Activated naive CD4-positive, alpha-beta T cell treated with Interleukin-2 at 50 U/mL for 16 hours (primary cell): Measurements from ENCODE around the gene CERS5.
"Not testable (repeated sequence)": the region's sequence is repeated elsewhere in the genome, so short reads cannot be mapped to it uniquely, and the experiment has no call there.

ENCODE experiments used
- DNase-seq: peaks from one replicate; pipeline ENCODE4 v3.0.0-alpha.2; 2020

CERS5 gene

GRCh38 chr12:50186681-50187080 is 19.5 kb upstream of the CERS5 start:
- no peak for DNase-seq

GRCh38 chr12:50185970-50186663 is 18.9 kb upstream of the CERS5 start:
- DNase-seq: no peak

- DNase-seq: no peak
These were observed 18.2 kb upstream of the CERS5 start for GRCh38 chr12:50185301-50185895.

GRCh38 chr12:50184261-50184660 is 17.1 kb upstream of the CERS5 start:
- no peak for DNase-seq

- DNase-seq: no peak
These were observed 15.3 kb upstream of the CERS5 start for GRCh38 chr12:50182461-50182860.

GRCh38 chr12:50181691-50182090 is 14.5 kb upstream of the CERS5 start:
- DNase-seq: no peak

- no peak for DNase-seq
These were observed 8.5 kb upstream of the CERS5 start for GRCh38 chr12:50175716-50176026.

- no peak for DNase-seq
These were observed 8.0 kb upstream of the CERS5 start for GRCh38 chr12:50174971-50175715.

- peak; percentile 66 for DNase-seq
These were observed 445 bp downstream of the CERS5 start for GRCh38 chr12:50166799-50167048.

GRCh38 chr12:50164963-50165362 is 2.2 kb downstream of the CERS5 start:
- no peak for DNase-seq

- no peak for DNase-seq
These were observed 4.9 kb downstream of the CERS5 start for GRCh38 chr12:50162230-50162629.

GRCh38 chr12:50160643-50161042 is 6.5 kb downstream of the CERS5 start:
- DNase-seq: no peak

GRCh38 chr12:50157259-50157658 is 9.9 kb downstream of the CERS5 start:
- no peak for DNase-seq

- DNase-seq: no peak
These were observed 10.5 kb downstream of the CERS5 start for GRCh38 chr12:50156641-50157040.

- not testable (repeated sequence) for DNase-seq
These were observed 12.2 kb downstream of the CERS5 start for GRCh38 chr12:50154947-50155346.

- DNase-seq: no peak
These were observed 16.0 kb downstream of the CERS5 start for GRCh38 chr12:50151047-50151687.

- DNase-seq: no peak
These were observed 17.9 kb downstream of the CERS5 start for GRCh38 chr12:50149311-50149710.

GRCh38 chr12:50148011-50148410 is 19.2 kb downstream of the CERS5 start:
- not testable (repeated sequence) for DNase-seq

- DNase-seq: no peak
These were observed 19.9 kb downstream of the CERS5 start for GRCh38 chr12:50147281-50147680.

- no peak for DNase-seq
These were observed 21.7 kb downstream of the CERS5 start for GRCh38 chr12:50145439-50145838.

GRCh38 chr12:50142993-50143392 is 24.2 kb downstream of the CERS5 start:
- DNase-seq: no peak

GRCh38 chr12:50132505-50133135 is 34.5 kb downstream of the CERS5 start:
- no peak for DNase-seq

- no peak for DNase-seq
These were observed 37.9 kb downstream of the CERS5 start for GRCh38 chr12:50129290-50129689.

GRCh38 chr12:50127546-50127945 is 39.6 kb downstream of the CERS5 start:
- no peak for DNase-seq
